ENCODE measurements around the gene VASN.
A peak's percentile ranks its signal among the peaks of the same experiment; 100 is the strongest.

VASN gene

GRCh38 chr16:4351880-4352279 is 19.8 kb upstream of the VASN start:
- no peak for DNase-seq (ENCODE audit: low read depth in 2 of 3, low spot score in 2 of 3)

DNA sequence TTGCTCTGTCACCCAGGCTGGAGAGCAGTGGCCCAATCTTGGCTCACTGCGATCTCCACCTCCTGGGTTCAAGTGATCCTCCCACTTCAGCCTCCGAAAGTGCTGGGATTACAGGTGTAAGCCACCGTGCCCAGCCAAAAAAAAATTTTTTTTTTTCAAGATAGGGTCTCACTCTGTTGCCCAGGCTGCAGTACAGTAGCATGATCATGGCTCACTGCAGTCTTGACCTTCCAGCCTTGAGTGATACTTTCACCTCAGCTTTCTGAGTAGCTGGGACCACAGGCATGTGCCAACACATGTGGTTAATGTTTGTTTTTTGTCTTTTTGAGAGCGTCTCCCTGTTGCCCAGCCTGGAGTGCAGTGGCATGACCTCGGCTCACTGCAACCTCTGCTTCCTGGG is 18.8 kb upstream of the VASN start:
- DNase-seq (ENCODE audit: low read depth in 2 of 3, low spot score in 2 of 3): no peak

- no peak for DNase-seq (ENCODE audit: low read depth in 2 of 3, low spot score in 2 of 3)
Observed at GRCh38 chr16:4353675-4354074, 18.0 kb upstream of the VASN start.

DNA sequence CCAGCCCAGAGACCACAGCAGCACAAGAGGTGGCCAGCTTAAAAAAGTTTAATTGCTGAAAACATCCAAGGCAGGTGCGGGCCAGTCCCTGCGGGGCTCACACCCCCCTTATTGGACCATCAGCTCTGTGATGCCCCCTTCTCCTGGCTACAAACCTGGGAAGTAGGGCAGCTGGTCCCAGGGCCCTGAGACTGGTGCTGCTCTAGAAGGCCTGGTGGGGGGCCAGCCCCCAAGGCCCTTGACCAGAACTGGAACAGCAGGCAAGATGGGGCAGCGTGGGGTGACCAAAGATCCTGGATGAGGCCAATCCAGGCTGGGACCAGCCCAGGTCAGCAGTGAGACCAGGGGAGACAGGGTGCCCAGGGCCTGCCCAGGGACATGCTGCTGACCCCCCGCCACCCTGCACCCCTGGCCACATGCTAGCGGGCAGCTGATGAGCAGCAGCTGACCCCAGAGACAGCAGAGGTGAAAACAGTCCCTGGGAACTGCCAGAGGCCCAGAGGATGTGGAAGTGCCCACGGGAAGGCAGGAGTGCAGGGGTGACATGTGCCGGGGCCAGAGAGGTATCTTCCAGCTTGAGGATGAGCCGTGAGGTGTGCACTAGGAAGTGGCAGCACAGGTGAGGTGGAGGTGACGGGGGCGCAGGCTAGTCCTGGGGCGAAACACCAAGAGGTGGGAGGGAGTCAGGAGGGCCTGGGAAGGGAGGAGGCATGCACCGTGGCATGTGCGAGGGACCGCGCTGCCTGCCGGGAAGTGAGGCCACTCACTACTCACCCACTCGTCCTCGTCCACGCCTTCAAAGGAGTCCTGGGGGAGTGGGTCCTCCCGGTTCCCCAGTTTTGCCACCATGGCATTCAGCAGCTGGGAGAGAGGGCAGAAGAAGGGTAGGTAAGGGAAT is 16.9 kb upstream of the VASN start:
- no peak for DNase-seq (ENCODE audit: low read depth in 2 of 3, low spot score in 2 of 3)

DNA sequence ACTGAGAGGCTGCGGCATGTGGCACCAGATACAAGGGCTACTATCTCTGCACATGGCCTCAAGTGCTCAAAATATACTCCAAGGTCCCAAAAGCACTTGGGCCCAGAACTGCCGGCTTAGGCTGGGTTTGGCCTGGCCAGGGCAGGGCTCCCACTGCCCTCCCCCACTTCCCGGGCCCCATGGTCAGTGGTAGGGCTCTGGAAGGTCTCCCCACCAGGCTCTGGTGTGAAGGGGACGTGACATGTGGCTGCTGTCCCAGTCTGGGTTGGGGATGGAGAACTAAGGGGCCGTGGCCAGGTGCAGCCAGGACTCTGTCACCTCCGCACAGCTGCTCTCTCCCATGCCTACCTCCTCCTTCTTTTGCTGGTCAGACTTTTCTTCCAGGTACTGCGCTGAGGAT is 14.8 kb upstream of the VASN start:
- DNase-seq (ENCODE audit: low read depth in 2 of 3, low spot score in 2 of 3): no peak

DNA sequence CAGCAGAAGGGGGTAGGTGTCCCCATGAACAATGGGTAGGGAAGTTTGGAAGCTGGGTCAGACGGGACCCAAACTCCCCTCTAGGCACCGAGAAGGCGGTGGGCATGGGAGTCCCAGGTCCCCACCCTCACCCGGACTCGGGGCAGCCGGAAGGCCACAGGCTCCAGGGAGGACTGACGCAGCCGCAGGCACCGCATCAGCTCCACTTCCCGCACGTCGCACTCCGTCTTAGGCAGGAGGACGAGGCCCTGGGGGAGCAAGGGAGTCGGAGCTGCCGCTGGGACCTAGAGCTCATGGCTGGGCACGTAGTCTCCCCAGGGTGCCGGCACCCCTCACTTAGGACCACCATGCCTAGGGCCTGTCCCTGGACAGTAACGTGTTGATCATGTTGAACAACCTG is 13.4 kb upstream of the VASN start:
- DNase-seq (ENCODE audit: low read depth in 2 of 3, low spot score in 2 of 3): no peak

DNA sequence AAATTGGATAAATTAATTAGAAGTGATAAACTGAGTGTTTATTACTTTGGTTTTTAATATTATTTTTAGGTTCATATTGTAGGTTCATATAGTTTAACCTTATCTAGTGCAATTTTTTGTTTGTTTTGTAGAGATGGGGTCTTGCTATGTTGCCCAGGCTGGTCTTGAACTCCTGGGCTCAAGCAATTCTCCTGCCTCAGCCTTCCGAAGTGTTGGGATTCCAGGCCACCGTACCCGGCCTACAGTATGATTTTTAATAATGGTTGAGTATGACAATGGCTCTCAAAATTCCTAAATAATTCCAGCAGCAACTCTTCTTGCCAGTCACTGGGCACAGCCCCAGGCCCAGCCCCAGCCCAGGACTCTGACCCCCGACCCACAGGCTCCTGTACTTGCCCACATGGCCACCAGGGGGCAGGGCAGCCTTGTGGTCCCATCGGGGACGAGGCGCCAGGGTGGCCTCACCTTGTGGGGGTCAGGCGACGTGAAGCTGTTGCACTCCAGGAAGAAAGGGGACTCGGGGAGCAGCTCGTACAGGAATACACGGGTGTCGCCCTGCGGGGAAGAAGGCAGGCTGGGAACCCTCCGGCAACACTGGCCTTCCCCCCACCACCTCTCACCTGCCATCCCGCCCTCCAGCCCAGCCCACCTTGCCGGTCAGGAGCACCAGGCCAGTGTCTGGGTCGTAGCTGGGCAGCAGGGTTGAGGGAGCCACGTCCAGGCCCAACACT is 12.7 kb upstream of the VASN start:
- peak in 2 of 3 experiments; percentile 55 to 65 for DNase-seq (ENCODE audit: low read depth in 2 of 3, low spot score in 2 of 3)

DNA sequence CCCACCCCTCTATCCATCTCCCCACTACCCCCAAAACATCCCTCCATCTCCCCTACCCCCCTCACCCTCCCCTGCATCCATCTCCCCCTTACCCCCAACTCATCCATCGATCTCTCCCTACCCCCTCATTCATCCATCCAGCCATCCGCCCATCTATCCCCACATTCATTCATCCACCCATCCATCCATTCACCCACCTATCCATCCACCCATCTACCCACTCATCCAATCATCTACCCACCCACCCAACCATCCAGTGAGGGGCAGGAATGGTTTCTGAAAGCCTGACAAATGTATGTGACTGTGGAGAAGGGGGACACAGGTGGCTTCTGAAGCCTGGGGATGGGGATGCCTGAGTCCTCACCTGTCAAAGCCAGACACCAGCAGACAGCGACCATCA is 11.7 kb upstream of the VASN start:
- no peak for DNase-seq (ENCODE audit: low read depth in 2 of 3, low spot score in 2 of 3)

DNA sequence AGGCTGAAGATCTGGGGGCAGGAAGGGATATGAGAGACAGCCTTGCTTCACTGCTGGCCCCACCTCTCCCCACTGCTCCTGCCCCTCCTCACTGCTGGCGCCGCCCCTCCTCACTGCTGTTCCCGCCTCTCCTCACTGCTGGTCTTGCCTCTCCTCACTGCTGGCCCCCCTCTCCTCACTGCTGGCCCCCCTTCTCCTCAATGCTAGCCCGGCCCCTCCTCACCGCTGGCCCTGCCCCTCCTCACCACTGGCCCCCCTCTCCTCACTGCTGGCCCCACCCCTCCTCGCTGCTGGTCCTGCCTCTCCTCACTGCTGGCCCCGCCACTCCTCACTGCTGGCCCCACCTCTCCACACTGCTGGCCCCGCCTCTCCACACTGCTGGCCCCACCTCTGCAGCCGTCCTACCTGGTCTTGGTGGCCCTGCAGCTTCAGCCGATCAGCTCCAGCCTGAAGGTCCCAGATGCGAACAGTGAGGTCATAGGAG is 11.1 kb upstream of the VASN start:
- DNase-seq (ENCODE audit: low read depth in 2 of 3, low spot score in 2 of 3): no peak

GRCh38 chr16:4361033-4361943 is 10.4 kb upstream of the VASN start:
- no peak for DNase-seq (ENCODE audit: low read depth in 2 of 3, low spot score in 2 of 3)

GRCh38 chr16:4361944-4362311 is 9.7 kb upstream of the VASN start:
- DNase-seq (ENCODE audit: low read depth in 2 of 3, low spot score in 2 of 3): no peak

DNA sequence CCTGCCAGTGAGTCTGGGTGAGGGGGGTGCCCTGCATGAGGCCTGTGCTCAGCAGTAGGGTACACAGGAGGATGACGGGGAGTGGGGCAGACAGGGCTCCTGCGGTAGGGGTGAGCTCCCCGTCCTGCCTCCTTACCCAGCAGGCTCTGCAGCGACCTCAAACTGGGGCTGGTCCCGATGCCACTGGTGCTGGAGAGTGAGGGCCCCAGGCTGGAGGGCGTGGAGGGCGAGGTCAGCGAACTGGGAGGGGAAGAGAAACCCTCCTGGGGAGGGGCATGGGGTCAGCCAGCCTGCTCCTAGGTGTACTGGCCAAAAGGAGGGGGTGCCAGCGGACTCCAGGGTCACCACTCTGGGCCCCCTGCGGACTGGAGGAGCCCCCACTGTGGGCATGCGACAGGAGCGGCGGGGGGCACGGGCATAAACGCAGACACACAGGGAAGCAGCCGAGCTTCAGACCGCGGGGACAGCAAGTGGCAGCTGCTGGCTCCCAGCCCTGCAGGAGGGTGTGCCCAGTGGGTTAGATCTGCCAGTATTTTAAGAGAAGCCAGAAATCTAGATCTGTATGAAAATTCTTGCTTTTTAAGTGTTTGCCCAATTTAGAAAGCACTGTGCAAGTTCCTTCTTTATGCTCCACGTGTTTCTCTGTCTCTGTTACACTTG is 9.0 kb upstream of the VASN start:
- DNase-seq (ENCODE audit: low read depth in 2 of 3, low spot score in 2 of 3): no peak

DNA sequence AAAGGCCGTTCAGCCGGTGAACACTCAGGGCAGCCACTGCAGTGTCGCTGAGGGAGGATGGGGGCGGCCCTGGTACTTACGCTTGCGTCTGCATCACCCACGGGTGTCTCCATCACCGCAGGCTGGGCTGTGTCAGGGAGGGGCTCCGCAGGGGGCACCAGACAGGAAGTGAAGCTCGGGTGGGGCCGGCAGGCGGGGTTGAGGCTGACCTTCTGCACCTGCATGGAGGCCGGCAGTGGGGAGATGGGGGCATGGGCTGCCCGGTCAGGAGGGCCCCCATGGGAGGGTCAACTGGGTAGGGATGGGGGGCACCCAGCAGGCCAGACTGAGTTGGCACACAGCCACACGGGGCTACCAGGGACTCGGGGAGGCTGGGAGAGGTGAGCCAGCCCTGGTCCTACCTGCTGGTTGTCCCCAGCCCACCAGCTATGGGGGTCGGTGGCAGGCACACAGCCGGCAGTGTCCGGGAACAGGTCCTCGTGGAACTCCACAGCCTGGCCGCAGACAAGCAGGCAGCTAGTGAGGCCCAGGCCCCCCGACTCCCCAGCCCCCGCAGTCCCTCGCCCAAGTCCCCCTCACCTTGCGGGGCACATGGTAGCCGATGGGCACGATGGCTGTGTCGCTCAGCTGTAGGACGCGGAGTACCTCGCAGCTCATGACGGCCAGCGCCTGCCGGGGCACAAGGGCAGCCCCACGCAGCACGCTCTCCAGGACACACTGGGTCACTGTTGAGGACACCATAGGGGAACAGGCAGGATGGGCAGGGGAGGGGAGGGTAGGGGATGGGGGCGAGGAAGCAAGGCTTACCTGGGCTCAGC is 7.2 kb upstream of the VASN start:
- no peak for DNase-seq (ENCODE audit: low read depth in 2 of 3, low spot score in 2 of 3)

- DNase-seq (ENCODE audit: low read depth in 2 of 3, low spot score in 2 of 3): no peak
Observed at GRCh38 chr16:4365014-4365406, 6.6 kb upstream of the VASN start.

DNA sequence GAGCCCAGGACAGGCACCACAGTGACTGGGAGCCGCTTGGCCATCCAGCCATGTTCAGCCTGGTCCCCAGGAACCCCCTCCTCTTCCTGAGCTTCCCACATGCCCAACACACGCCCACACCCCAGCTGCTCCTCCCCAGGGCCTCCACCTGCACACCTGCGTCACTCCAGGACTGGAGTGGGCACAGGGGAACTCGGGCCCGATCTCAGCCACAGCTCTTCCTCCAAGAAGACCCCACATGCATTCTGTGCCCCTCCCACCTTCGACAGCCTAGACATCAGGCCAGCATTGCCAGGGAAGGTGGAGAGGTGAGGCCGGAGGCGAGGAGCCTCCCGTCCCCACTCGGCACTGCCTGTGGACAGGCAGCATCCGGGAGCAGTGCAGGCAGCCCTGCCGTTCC is 6.0 kb upstream of the VASN start:
- DNase-seq (ENCODE audit: low read depth in 2 of 3, low spot score in 2 of 3): no peak

GRCh38 chr16:4366016-4366415 is 5.6 kb upstream of the VASN start:
- DNase-seq (ENCODE audit: low read depth in 2 of 3, low spot score in 2 of 3): no peak

DNA sequence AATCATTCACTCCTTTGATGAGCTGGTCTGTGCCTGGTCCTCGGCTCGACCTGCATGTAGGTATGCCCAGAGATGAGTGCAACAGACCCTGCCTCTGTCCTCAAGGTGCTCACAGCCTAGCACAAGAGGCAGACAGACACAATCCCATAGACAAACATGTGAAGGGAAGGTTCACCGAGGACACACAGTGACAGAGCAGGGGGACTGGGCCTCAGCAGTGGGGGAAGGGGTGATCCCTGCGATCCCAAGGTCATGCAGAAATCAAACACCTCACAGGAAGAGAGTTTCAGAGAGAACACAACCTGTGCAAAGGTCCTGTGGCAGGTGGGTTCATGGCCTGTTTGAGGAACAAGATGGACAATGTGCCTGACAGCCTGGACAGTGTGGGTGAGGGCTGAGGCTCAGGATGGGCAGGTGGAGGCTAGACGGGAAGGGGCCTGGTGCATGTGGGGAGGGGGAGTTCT is 4.2 kb upstream of the VASN start:
- no peak for DNase-seq (ENCODE audit: low read depth in 2 of 3, low spot score in 2 of 3)

DNA sequence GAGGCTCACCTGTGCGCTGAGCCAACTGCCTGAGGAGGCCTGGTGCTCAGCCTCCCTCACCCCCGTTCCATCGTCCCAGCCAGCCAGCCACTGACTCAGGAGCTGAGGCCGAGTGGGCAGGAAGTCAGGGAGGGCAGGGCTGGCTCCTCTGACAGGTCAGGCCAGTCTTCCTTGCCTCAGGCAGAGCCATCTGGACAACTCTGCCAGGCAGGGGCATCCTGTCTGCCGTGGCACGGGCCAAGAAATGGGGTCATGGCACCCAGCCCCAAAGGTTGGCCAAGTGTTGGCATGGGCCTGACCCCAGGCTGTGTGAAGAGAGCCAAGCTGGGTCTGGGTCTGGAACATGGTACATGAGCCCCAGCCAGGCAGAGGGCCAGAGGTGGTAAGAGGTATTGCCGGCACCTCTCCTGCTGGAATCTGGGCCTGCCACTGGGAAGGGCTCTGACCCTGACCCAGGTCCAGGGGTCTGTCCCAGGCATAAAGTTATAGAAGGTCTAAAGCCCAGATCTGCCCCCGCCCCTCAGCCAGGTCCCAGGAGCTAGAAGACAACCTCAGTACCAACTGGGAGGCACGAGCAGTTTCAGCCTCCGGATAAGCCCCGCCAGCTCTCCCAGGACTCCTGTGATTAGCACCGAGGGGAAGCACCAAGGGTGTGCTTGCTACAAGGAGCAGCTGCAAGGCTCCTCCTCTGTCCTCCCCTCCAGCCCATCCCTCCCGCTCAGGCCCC is 2.5 kb upstream of the VASN start:
- DNase-seq (ENCODE audit: low read depth in 2 of 3, low spot score in 2 of 3): no peak

GRCh38 chr16:4370151-4370550 is 1.5 kb upstream of the VASN start:
- DNase-seq (ENCODE audit: low read depth in 2 of 3, low spot score in 2 of 3): no peak

All from activated CD8-positive, alpha-beta memory T cell treated with anti-CD3 and anti-CD28 coated beads for 48 hours (primary cell).